Stimulated activated naive CD8-positive, alpha-beta T cell treated with anti-CD3 and anti-CD28 coated beads, Interleukin-15, amount 100 ng/mL, for 72 hours (primary cell): ENCODE data around the gene OPN3.

Experiments used
- ATAC-seq: fragments of 150-1000 bp; cut with Tn5 transposase; 2 replicates; pipeline ENCODE4 v1.10.0; 2021; ENCODE audit warnings: mild to moderate bottlenecking, moderate library complexity
- DNase-seq, 2 donors: peaks; one replicate each; pipeline ENCODE4 v3.0.0; 2021 to 2022
- H3K27ac Mint-ChIP-seq, 2 donors: one replicate each; pipeline ENCODE4 v1.8.0; 2022; ENCODE audit warnings: mild to moderate bottlenecking in 2 of 2, mixed read lengths in 2 of 2, moderate library complexity in 2 of 2
- H3K27me3 Mint-ChIP-seq: one replicate; pipeline ENCODE4 v1.8.0; 2022; ENCODE audit warnings: mixed read lengths
- H3K4me1 Mint-ChIP-seq: one replicate; pipeline ENCODE4 v1.8.0; 2022; ENCODE audit warnings: mild to moderate bottlenecking, mixed read lengths
- H3K4me3 Mint-ChIP-seq, 2 donors: one replicate each; pipeline ENCODE4 v1.8.0; 2022; ENCODE audit warnings: mild to moderate bottlenecking in 2 of 2, mixed read lengths in 2 of 2, moderate library complexity in 1 of 2
- H3K9me3 Mint-ChIP-seq, 2 donors: one replicate each; pipeline ENCODE4 v1.8.0; 2022; ENCODE audit warnings: mixed read lengths in 2 of 2

Gene OPN3

GRCh38 chr1:241553886-241554592 lies 86.1 kb downstream of the OPN3 start:
- H3K4me3 Mint-ChIP-seq: no peak overlapping the region
- no peak for DNase-seq

GRCh38 chr1:241551759-241552638 lies 88.2 kb downstream of the OPN3 start:
- DNase-seq (peak; percentile 39 to 47), ATAC-seq (peak; percentile 94)
- Mint-ChIP-seq H3K27ac (peak overlapping the region; percentile 97 to 98), H3K27me3 (peaks cover under 1% of the 10 kb centered on the region), H3K4me1 (peaks cover 33% of the 10 kb centered on the region), H3K4me3 (peak overlapping the region; percentile 76 to 93), H3K9me3 (peaks cover 0 to 5% of the 10 kb centered on the region in 2 donors)

More at GRCh38 chr1:241553886-241554592, 86.1 kb downstream of the OPN3 start:
- H3K4me1 Mint-ChIP-seq: peaks cover 29% of the 10 kb centered on the region
- ATAC-seq: no peak
- H3K9me3 Mint-ChIP-seq: peaks cover 0 to 5% of the 10 kb centered on the region in 2 donors
- no peaks in the 10 kb centered on the region for H3K27me3 Mint-ChIP-seq
- no peak overlapping the region for H3K27ac Mint-ChIP-seq

GRCh38 chr1:241550318-241550717 lies 89.9 kb downstream of the OPN3 start:
- Mint-ChIP-seq H3K4me1 (peaks cover 33% of the 10 kb centered on the region), H3K27ac (no peak overlapping the region), H3K9me3 (peaks cover 0 to 5% of the 10 kb centered on the region in 2 donors), H3K27me3 (peaks cover 10% of the 10 kb centered on the region), H3K4me3 (no peak overlapping the region)
- ATAC-seq (no peak), DNase-seq (no peak)

- H3K9me3 Mint-ChIP-seq: peaks cover 0 to 5% of the 10 kb centered on the region in 2 donors
- peaks cover 33% of the 10 kb centered on the region for H3K4me1 Mint-ChIP-seq
- H3K27me3 Mint-ChIP-seq: peaks cover 15% of the 10 kb centered on the region
- DNase-seq (no peak), ATAC-seq (no peak)
- no peak overlapping the region for H3K4me3 Mint-ChIP-seq
- H3K27ac Mint-ChIP-seq: no peak overlapping the region
Measured at GRCh38 chr1:241548008-241548407, 92.2 kb downstream of the OPN3 start.
